Lung (tissue), 12 donors: ENCODE measurements around the gene ASAP3. TPM values are rescaled to one million over a fixed set of nuclear protein-coding genes. Genes with fewer than 3 reads are reported as not detected.

Experiments used
- ATAC-seq: fragments of 200-7000 bp; cut with Tn5 transposase; one replicate; pipeline ENCODE4 v1.9.1; 2020; ENCODE audit warnings: moderate number of reproducible peaks; ENCODE audit not compliant: insufficient read depth, low FRiP score
- DNase-seq, 3 donors: peaks; one replicate each; pipeline ENCODE4 v3.0.0-alpha.2; 2013 to 2017
- H3K27ac ChIP-seq, 2 donors: one replicate each; pipeline ENCODE4 v1.5.1; 2013; ENCODE audit warnings: mild to moderate bottlenecking in 2 of 2, moderate library complexity in 2 of 2, control low read depth in 1 of 2, inconsistent platforms in 1 of 2, low read depth in 1 of 2, low read length in 1 of 2
- H3K27me3 ChIP-seq, 3 donors: one replicate each; pipeline ENCODE4 v1.5.1; 2013; ENCODE audit warnings: low read length in 2 of 3; ENCODE audit not compliant: control insufficient read depth in 3 of 3, insufficient read depth in 3 of 3
- H3K36me3 ChIP-seq, 4 donors: one replicate each; pipeline ENCODE4 v1.5.1; 2013; ENCODE audit warnings: low read length in 4 of 4, mild to moderate bottlenecking in 1 of 4, moderate library complexity in 1 of 4; ENCODE audit not compliant: control insufficient read depth in 4 of 4, insufficient read depth in 4 of 4
- H3K4me1 ChIP-seq, 5 donors: one replicate each; pipeline ENCODE4 v1.5.1; 2013; ENCODE audit warnings: low read length in 5 of 5, mild to moderate bottlenecking in 2 of 5, moderate library complexity in 1 of 5; ENCODE audit not compliant: control insufficient read depth in 5 of 5, insufficient read depth in 5 of 5
- H3K4me3 ChIP-seq: one replicate; pipeline ENCODE4 v1.5.1; 2013; ENCODE audit warnings: mild to moderate bottlenecking, control low read depth, moderate library complexity
- H3K9ac ChIP-seq, 2 donors: one replicate each; pipeline ENCODE4 v1.5.1; 2013; ENCODE audit warnings: low read length in 2 of 2, control low read depth in 1 of 2; ENCODE audit not compliant: insufficient read depth in 1 of 2
- H3K9me3 ChIP-seq, 4 donors: one replicate each; pipeline ENCODE4 v1.5.1; 2013; ENCODE audit warnings: low read length in 3 of 4, mild to moderate bottlenecking in 1 of 4, moderate library complexity in 1 of 4; ENCODE audit not compliant: control insufficient read depth in 4 of 4, insufficient read depth in 3 of 4
- CTCF ChIP-seq: IDR thresholded peaks from 2 replicates; pipeline ENCODE4 v1.5.1; 2012; ENCODE audit warnings: mild to moderate bottlenecking; ENCODE audit errors: control extremely low read depth, extremely low read depth
- WGBS, 2 donors: extraction: QIAGEN DNeasy Blood & Tissue Kit; methylation state at CpG; one replicate each; pipeline ENCODE4 v1.1.7; 2013; 5-methylcytosine and 5-hydroxymethylcytosine counted together
- polyA plus RNA-seq, 2 donors: library from polyadenylated mRNA; stranded (reverse); fragments of 200-250 nt; gene quantifications; one replicate each; pipeline ENCODE4 v1.2.1, GENCODE V29; 2013
- total RNA-seq, 2 donors: library from RNA; depleted of rRNA in 1 of 2; stranded (reverse); fragments of >200 nt in 1 of 2; gene quantifications; one replicate each; pipeline ENCODE4 v1.2.1, GENCODE V29; 2014 to 2021
- donor health status: control.
- donor health status: control.
- donor health status: Bipolar disorder and iron deficiency.
- donor health status: healthy.
- donor health status: DM: yes; HTN: yes; CAD: no.

The ASAP3 gene
- total and polyA plus RNA-seq, 4 donors = 16.9 to 38.1 (median 30.0) TPM

- Histone ChIP-seq H3K27ac (peak overlapping the region in 1 of 2 donors; percentile 65), H3K9me3 (no peaks in the 10 kb centered on the region), H3K27me3 (no peaks in the 10 kb centered on the region), H3K36me3 (peaks cover 0 to 3% (median 0%) of the 10 kb centered on the region in 4 donors), H3K9ac (no peak overlapping the region), H3K4me1 (peaks cover 3 to 24% (median 8%) of the 10 kb centered on the region in 5 donors), H3K4me3 (no peak overlapping the region)
- TF ChIP-seq CTCF = no peak
- DNase-seq = no peak
- ATAC-seq = no peak
- 89 to 91% methylated on average over 2 of the region's 2 CpGs for WGBS, 2 donors
These were observed 4.4 kb downstream of the ASAP3 start for GRCh38 chr1:23479666-23479941.

GRCh38 chr1:23478896-23479665 lies 4.9 kb downstream of the ASAP3 start:
- 38 to 72% methylated on average over 9 of the region's 9 CpGs for WGBS, 2 donors
- Histone ChIP-seq H3K4me1 (peaks cover 3 to 24% (median 8%) of the 10 kb centered on the region in 5 donors), H3K9ac (no peak overlapping the region), H3K4me3 (no peak overlapping the region), H3K27me3 (no peaks in the 10 kb centered on the region), H3K9me3 (no peaks in the 10 kb centered on the region), H3K27ac (peak overlapping the region; percentile 57 to 71), H3K36me3 (peaks cover 0 to 3% (median 0%) of the 10 kb centered on the region in 4 donors)
- peak; percentile 48 to 64 (median 52) for DNase-seq
- peak; percentile 48 for ATAC-seq
- TF ChIP-seq CTCF = no peak

DNA sequence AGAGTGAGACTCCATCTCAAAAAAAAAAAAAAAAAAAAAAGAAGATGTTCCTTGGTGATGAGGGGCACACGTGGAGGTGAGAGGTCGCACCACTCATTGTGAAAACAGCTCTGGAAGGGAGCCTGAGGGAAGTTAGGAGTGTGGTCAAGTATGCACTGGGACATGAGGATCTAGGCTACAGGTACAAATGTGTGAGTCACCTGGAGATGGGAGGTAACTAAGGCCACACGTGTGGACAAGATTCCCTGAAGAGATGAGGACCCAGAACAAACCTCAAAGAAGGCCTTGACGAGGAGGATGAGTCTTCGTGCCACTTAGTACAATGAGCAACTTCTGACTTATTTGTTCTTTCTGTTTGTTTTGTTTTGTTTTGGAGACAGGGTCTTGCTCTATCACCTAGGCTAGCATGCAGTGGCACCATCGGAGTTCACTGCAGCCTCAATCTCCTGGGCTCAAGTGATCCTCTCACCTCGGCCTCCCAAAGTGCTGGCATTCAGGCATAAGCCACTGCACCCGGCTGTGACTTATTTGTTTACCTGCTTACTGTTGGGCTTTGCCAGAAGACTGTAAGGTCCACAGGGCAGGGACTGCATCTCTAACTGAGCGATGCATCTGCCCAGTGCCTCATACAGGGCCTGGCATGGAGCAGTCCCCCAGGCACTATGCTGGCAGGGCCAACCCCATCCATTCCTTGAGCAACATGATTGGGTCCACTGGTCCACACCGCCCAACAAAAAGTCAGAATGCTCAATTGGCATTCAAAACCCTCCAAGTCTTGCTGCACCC lies 6.4 kb downstream of the ASAP3 start:
- DNase-seq = no peak
- no peaks in the 10 kb centered on the region for H3K27me3 ChIP-seq
- H3K9me3 ChIP-seq = no peaks in the 10 kb centered on the region
- H3K9ac ChIP-seq = no peak overlapping the region
- 83 to 89% methylated on average over 10 of the region's 10 CpGs for WGBS, 2 donors
- TF ChIP-seq CTCF = no peak
- peaks cover 0 to 3% (median 0%) of the 10 kb centered on the region in 4 donors for H3K36me3 ChIP-seq
- no peak for ATAC-seq
- H3K4me3 ChIP-seq = no peak overlapping the region
- H3K4me1 ChIP-seq = peaks cover 3 to 18% (median 8%) of the 10 kb centered on the region in 5 donors
- H3K27ac ChIP-seq = peak overlapping the region in 1 of 2 donors; percentile 39
